SIG-M5 treated with dmso at 0.1 percent for 504 hours (cell line): ENCODE data around the gene GALNT6.

Experiments
- DNase-seq: peaks from one replicate; lab custom pipeline; 2025; ENCODE audit not compliant: unreplicated experiment; lab: John Stamatoyannopoulos, UW

Gene GALNT6

DNA sequence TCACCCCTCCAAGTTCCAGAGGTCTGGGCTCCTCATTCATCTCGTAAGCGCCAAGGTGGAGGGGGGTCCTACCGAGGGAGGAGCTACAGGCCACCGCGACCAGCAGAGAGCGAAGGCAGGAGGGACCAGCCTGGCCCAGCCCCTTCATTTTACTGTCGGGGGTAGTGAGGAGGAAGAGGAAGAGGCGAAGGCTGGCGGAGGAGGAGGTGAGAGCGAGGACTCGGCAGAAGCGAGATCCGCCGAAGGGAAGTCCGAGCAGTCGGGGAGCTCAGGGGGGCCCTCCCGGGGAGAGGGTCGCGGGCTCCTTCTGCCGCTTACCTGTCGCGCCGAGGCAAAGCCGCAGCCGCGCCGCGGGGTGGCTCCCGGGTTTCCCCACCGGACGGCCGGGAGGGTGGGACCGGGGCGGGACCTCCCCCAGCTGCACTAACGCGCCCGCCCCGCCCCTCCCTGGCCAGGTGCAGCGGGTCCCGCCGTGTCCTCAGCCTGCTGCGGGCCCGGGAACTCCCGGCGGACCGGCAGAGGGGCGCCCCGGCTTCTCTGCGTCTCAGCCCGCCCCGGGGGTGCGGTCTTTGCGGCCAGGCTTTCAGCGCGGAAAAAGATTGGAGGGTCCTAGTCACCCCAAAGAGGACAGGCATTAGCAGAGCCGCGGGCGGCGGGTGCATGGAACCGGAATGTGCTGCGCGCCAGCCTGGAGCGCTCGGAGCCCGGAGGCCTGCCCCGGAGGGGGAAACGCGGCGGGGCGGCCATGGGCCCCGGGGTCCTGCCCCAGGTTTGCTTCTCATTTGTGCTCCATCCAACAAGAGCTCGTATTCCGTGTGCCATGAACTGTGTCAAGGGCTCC is at the start of gene GALNT6:
Gene GALNT6, minus strand, starts transcription at position 124 of the 841 bp plus-strand sequence. CDS start 11,625 bp downstream, outside the sequence.
- peak; percentile 74 for DNase-seq

DNA sequence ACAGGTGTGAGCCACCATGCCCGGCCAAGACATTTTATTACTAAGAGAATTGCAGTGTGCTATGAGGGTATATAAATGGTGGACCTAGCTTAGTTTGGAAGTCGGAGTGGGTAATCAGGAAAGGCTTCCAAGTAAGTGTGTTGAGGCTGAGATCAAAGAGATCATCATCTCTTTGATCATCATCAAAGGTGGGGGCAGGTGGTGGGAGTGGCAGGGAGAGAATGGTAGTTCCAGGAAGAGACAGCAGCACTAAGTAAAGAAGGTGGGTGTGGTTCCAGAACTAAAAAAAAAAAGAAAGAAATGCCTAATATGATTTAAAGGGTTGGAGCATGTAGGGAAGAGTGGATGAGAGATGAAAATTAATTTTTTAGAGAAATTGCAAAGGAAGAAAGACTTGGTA is 48.1 kb upstream of the GALNT6 start:
- no peak for DNase-seq

DNA sequence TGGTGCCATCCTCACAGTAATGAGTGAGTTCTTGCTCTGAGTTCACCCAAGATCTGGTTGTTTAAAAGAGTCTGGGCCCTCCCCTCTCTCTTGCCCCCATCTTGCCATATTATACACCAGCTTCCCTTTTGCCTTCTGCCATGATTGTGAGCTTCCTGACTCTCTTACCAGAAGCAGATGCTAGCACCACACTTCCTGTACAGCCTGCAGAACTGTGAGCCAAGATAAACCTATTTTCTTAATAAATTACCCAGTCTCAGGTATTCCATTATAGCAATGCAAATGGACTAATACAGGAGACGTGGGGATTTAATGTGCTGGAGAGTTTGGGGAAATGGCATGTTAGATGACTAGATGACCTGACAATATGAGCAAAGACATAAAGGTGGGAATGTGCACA is 46.2 kb upstream of the GALNT6 start:
- DNase-seq, result no peak

DNA sequence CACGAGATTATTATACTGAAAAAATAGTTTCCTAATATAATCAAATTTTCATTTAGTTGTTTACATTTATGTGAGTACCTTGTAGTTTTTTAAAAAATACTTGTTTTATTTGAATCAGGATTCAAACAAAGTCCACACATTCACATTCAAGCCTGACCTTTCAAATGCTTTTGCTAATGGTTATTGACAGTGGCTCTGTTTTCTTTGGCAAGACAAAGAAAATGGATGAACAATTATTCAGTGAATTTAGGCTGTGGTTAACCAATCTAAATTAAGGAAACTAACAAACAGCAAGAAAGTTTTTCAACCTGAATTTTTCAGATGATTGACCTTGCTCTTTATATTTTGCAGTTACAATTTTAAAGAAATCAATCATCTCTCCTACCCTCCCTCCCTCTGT is 43.1 kb upstream of the GALNT6 start:
- DNase-seq, result no peak

- DNase-seq, result no peak
Observed at GRCh38 chr12:51432921-51433320, 41.7 kb upstream of the GALNT6 start.

DNA sequence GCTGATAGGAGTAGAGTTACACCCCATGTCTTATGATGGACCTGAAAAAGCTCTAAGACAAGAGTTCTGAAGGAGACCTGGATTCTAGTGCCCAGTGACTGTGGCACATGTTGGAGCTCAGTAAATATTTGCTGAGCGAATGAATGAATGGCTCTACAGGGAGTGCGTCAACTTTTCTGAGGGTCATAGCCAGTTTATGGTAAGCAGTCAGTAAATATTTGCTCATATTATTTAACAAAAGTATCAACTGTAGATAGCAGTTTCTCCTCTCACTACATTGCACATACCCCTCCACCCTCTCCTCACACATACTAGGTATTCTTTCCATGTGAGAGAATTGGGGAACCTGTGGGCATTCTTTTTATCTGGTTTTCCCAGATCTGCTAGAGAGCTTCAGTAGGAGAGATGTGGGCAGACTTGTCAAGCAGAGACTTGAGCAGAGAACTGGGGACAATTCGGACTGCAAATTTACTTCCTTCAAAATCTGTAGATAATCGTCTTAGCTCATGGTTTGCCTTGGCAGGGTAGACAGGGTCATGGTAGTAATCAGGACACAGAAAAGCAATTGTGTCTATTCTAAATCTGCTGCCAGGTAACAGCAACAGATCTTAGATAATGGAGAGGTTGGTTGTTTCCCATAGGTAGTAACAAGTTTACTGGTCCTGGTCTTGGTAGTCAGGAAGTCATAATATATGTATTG is 39.1 kb upstream of the GALNT6 start:
- peak; percentile 56 for DNase-seq

DNA sequence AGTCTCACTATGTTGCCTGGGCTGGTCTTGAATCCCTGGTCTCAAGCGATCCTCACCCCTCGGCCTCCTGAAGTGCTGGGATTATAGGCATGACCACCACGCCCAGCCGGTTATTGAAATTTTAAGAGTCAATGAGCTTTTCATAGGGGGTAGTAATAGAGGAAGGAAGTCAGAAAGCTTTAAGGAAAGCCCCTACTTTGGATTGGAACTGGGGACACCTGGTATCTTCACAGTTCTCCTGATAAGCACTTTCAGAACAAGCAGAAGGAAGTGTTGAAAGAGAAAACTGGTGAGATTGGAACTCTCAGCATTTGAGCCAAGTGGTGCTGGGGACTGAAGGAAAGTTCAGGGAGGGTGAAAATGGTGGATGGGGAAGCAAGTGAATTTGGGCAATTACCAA is 38.5 kb upstream of the GALNT6 start:
- DNase-seq, result no peak

DNA sequence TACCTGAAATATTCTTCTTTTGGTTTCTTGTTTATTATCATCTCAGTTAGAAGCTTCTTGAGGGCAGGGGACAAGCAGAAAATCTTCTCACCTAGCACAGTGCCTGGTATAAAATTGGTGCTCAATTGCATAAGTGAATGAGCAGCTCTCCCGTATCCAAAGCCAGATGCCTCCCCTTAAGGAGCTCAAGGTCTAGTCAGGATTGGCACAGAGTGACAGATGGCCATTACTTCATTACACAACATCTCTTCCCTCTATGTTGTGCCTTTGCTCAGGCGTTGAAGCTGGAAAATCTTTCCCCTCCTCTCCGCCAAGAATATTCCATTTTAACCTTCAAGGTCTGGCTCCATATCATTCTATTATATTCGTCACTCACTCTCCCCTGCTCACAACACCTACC is 37.0 kb upstream of the GALNT6 start:
- DNase-seq, result no peak

- DNase-seq, result peak; percentile 43
Observed at GRCh38 chr12:51424662-51425539, 33.7 kb upstream of the GALNT6 start, which contains the start of gene SLC4A8. Gene SLC4A8, plus strand, starts transcription at chr12:51424831. Its CDS starts 157 bp downstream, at chr12:51424988.

- DNase-seq, result no peak
Observed at GRCh38 chr12:51424094-51424661, 33.0 kb upstream of the GALNT6 start.

GRCh38 chr12:51421266-51421884 is 30.2 kb upstream of the GALNT6 start:
- DNase-seq, result peak; percentile 68

DNA sequence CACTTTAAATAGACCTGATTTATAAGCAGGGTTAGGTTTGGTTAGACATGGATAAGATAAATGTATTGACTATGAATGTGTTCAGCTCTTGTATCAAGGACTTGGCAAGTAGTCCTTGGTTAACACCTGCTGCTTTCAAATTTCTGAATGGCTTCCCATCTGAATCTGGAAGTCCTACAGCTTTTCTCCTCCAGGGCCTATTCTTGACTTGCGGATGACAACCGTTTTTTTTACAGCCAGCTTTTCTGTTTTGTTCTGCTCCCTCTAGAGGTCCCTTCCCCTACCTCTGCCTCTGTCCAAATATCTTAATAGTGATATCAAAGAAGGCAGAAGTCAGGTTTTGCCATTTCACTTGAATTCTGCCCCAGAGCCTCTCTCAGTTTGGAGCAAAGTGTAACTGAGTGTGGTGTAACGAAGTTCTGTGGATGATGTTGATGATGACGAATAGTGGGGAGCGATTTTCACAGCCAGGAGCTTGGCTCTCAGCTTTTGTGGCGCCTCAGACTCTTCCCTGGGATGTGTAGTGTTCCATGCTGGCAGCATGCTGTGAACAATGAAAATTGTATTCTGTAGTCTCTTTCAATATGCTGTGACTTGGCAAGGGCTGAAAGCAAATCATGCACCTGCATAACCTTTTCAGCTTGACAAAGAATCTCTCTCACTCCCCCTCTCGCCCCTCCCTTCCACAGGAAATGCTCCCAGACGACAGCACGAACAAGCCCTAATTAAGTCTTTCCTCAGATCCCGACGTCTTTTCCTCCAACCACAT is 28.4 kb upstream of the GALNT6 start:
- DNase-seq, result no peak

DNA sequence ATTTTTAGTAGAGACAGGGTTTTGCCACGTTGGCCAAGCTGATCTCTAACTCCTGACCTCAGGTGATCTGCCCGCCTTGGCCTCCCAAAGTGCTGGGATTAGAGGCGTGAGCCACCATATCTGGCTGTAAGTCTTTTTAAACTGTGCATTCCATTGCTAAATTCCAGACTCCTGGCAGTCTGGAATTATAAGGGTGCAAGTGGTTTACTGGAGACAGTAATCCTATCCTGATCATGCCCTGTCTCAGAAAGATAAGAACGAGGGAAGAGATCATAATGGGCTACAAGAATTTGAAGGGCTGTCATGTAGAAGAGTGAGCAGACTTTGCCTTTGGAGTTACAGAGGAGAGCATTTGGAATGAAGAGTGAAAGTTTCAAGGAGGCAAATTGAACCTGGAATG is 26.6 kb upstream of the GALNT6 start:
- no peak for DNase-seq

GRCh38 chr12:51415931-51416330 is 24.7 kb upstream of the GALNT6 start:
- DNase-seq, result no peak

- no peak for DNase-seq
Observed at GRCh38 chr12:51413791-51414190, 22.6 kb upstream of the GALNT6 start.

- DNase-seq, result no peak
Observed at GRCh38 chr12:51413149-51413548, 21.9 kb upstream of the GALNT6 start.

- DNase-seq, result no peak
Observed at GRCh38 chr12:51409846-51410245, 18.6 kb upstream of the GALNT6 start.

DNA sequence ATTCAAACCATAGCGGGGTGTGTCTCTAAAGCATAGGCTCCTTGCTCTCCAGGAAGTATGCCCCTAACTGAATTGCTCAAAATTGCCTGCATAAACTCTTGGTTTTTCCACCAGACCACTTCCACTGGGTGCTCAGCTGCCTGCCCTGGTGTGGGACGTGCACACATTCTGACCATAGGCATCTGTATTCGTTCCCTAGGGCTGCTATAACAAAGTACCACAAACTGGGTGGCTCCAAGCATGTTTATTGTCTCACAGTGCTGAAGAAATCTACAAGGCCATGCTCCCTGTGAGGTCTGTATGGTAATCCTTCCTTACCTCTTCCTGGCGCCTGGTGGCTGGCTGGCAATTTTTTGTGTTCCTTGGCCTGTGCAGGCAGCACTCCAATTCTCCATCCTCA is 16.4 kb upstream of the GALNT6 start:
- DNase-seq, result no peak

DNA sequence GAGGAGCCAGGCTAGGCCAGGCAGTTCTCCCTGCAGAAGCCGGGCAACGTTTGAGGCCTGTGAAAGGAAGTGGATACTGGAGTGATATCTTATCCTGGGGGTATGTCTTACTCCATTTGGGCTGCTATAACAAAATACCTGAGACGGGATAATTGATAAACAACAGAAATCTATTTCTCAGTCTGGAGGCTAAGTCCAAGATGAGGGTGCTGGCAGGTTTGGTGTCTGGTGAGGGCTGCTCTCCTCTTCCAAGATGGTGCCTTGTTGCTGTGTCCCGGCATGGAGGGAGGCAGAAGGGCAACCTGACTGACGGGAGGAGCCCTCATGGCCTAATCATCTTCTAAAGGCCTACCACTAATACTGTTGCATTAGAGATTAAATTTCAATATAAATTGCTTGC is 15.7 kb upstream of the GALNT6 start:
- DNase-seq, result no peak

DNA sequence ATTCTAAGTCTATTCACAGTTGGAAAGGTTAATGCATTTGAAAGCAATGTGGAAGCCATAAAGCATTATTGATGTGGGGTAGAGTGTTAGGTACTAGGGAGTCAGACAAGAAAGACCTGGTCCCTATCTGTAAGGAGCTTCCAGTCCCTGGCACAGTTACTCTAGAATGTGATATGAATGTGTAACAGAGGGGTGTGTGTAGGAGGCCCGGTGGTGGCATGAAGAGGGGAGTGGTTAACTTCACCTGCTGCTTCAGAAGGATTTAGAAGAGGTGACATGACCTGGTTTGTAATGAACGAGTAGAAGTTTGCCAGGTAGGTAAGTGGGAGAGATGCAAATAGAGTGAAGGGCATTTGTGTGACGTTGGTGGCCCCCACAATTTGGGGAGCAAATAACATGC is 15.1 kb upstream of the GALNT6 start:
- no peak for DNase-seq
